H9 (cell line): ENCODE results near the gene GAK. TPM values are rescaled to one million over a fixed set of nuclear protein-coding genes. Genes with fewer than 3 reads are reported as not detected.

ENCODE experiments used
- DNase-seq: peaks from one replicate; pipeline ENCODE4 v3.0.0-alpha.2; 2017
- H2AFZ ChIP-seq: one replicate; pipeline ENCODE4 v1.6.1; 2013; ENCODE audit warnings: mild to moderate bottlenecking, low read length, control low read depth, moderate library complexity
- H2AK5ac ChIP-seq: 2 replicates; pipeline ENCODE4 v1.6.1; 2013; ENCODE audit warnings: low read length, control low read depth, mixed read lengths; ENCODE audit not compliant: insufficient read length
- H2BK120ac ChIP-seq: one replicate; pipeline ENCODE4 v1.6.1; 2013; ENCODE audit warnings: low read depth, mild to moderate bottlenecking, low read length, control low read depth, inconsistent platforms; ENCODE audit not compliant: poor library complexity, severe bottlenecking
- H2BK12ac ChIP-seq: 2 replicates; pipeline ENCODE4 v1.6.1; 2013; ENCODE audit warnings: low read length, control low read depth, mixed read lengths, low read depth; ENCODE audit not compliant: insufficient read length
- H2BK15ac ChIP-seq: 2 replicates; pipeline ENCODE4 v1.6.1; 2013; ENCODE audit warnings: low read depth, low read length, control low read depth
- H2BK20ac ChIP-seq: one replicate; pipeline ENCODE4 v1.6.1; 2013; ENCODE audit warnings: low read depth, mild to moderate bottlenecking, low read length, control low read depth, inconsistent platforms; ENCODE audit not compliant: poor library complexity, severe bottlenecking
- H2BK5ac ChIP-seq: 2 replicates; pipeline ENCODE4 v1.6.1; 2013; ENCODE audit warnings: low read length, control low read depth, mixed read lengths; ENCODE audit not compliant: insufficient read length
- H3K14ac ChIP-seq: 2 replicates; pipeline ENCODE4 v1.6.1; 2013; ENCODE audit warnings: low read length, control low read depth; ENCODE audit not compliant: insufficient read depth
- H3K18ac ChIP-seq: 2 replicates; pipeline ENCODE4 v1.6.1; 2013; ENCODE audit warnings: low read depth, mild to moderate bottlenecking, mixed read lengths, low read length, control low read depth; ENCODE audit not compliant: insufficient read length
- H3K23ac ChIP-seq: 2 replicates; pipeline ENCODE4 v1.6.1; 2013; ENCODE audit warnings: low read length, control low read depth, mixed read lengths, low read depth; ENCODE audit not compliant: insufficient read length
- H3K23me2 ChIP-seq: 2 replicates; pipeline ENCODE4 v1.6.1; 2013; ENCODE audit warnings: low read depth, mild to moderate bottlenecking, mixed read lengths, low read length, control low read depth; ENCODE audit not compliant: insufficient read length, poor library complexity, severe bottlenecking
- H3K27ac ChIP-seq: 2 replicates; pipeline ENCODE4 v1.5.1; 2013; ENCODE audit warnings: low read length, control low read depth, mixed read lengths, low read depth; ENCODE audit not compliant: insufficient read length
- H3K27me3 ChIP-seq: 2 replicates; pipeline ENCODE4 v1.6.1; 2013; ENCODE audit warnings: low read length, control low read depth, inconsistent platforms; ENCODE audit not compliant: insufficient read depth
- H3K4ac ChIP-seq: 2 replicates; pipeline ENCODE4 v1.6.1; 2013; ENCODE audit warnings: low read depth, mild to moderate bottlenecking, control low read depth, inconsistent platforms, low read length, moderate library complexity
- H3K4me1 ChIP-seq: 2 replicates; pipeline ENCODE4 v1.6.1; 2013; ENCODE audit warnings: low read length, control low read depth, inconsistent platforms; ENCODE audit not compliant: insufficient read depth
- H3K4me2 ChIP-seq: 2 replicates; pipeline ENCODE4 v1.6.1; 2013; ENCODE audit warnings: low read length, control low read depth, mixed read lengths; ENCODE audit not compliant: insufficient read length, insufficient read depth
- H3K56ac ChIP-seq: 2 replicates; pipeline ENCODE4 v1.6.1; 2013; ENCODE audit warnings: low read depth, mild to moderate bottlenecking, mixed read lengths, low read length, control low read depth; ENCODE audit not compliant: insufficient read length
- H3K79me1 ChIP-seq: 2 replicates; pipeline ENCODE4 v1.6.1; 2013; ENCODE audit warnings: low read depth, mild to moderate bottlenecking, moderate library complexity, low read length, control low read depth, inconsistent platforms; ENCODE audit not compliant: insufficient read depth, poor library complexity, severe bottlenecking
- H3K79me2 ChIP-seq: 2 replicates; pipeline ENCODE4 v1.6.1; 2013; ENCODE audit warnings: low read length, control low read depth, inconsistent platforms; ENCODE audit not compliant: insufficient read depth
- H3K9ac ChIP-seq: 2 replicates; pipeline ENCODE4 v1.6.1; 2013; ENCODE audit warnings: low read length, control low read depth, mixed read lengths; ENCODE audit not compliant: insufficient read length; ENCODE audit errors: extremely low read depth
- H3K9me3 ChIP-seq: one replicate; pipeline ENCODE4 v1.6.1; 2013; ENCODE audit warnings: low read depth, low read length, inconsistent platforms; ENCODE audit not compliant: control insufficient read depth
- H3T11ph ChIP-seq: one replicate; pipeline ENCODE4 v1.6.1; 2013; ENCODE audit warnings: mild to moderate bottlenecking, low read length, control low read depth, inconsistent platforms
- H4K20me1 ChIP-seq: one replicate; pipeline ENCODE4 v1.6.1; 2013; ENCODE audit not compliant: control insufficient read depth, insufficient read length, insufficient read depth
- H4K5ac ChIP-seq: 2 replicates; pipeline ENCODE4 v1.6.1; 2013; ENCODE audit warnings: low read depth, mild to moderate bottlenecking, mixed read lengths, low read length, control low read depth; ENCODE audit not compliant: insufficient read length
- H4K8ac ChIP-seq: replicated peaks from 2 replicates; pipeline ENCODE4 v1.6.1; 2013; ENCODE audit warnings: low read length, control low read depth, mixed read lengths, low read depth; ENCODE audit not compliant: insufficient read length
- H4K91ac ChIP-seq: 2 replicates; pipeline ENCODE4 v1.6.1; 2013; ENCODE audit warnings: low read depth, mild to moderate bottlenecking, moderate library complexity, mixed read lengths, low read length, control low read depth; ENCODE audit not compliant: insufficient read length
- H3K27ac Mint-ChIP-seq, 3 experiments: 2 replicates in 2 of 3; 3 replicates in 1 of 3; pipeline ENCODE4 v1.8.0; 2020 to 2021; ENCODE audit warnings: mixed read lengths in 3 of 3, mild to moderate bottlenecking in 1 of 3, moderate library complexity in 1 of 3
- H3K27me3 Mint-ChIP-seq: 2 replicates; pipeline ENCODE4 v1.8.0; 2021; ENCODE audit warnings: low read depth, mild to moderate bottlenecking, moderate library complexity, mixed read lengths
- H3K36me3 Mint-ChIP-seq, 3 experiments: 2 replicates in 2 of 3; 3 replicates in 1 of 3; pipeline ENCODE4 v1.8.0; 2020 to 2021; ENCODE audit warnings: low read depth in 3 of 3, mixed read lengths in 3 of 3; ENCODE audit not compliant: insufficient read depth in 1 of 3
- H3K4me1 Mint-ChIP-seq, 2 experiments: 2 replicates each; pipeline ENCODE4 v1.8.0; 2020; ENCODE audit warnings: mixed read lengths in 2 of 2
- H3K4me3 Mint-ChIP-seq, 2 experiments: 2 replicates in 1 of 2; 3 replicates in 1 of 2; pipeline ENCODE4 v1.8.0; 2020 to 2021; ENCODE audit warnings: mild to moderate bottlenecking in 2 of 2, mixed read lengths in 2 of 2, moderate library complexity in 1 of 2
- H3K9me3 Mint-ChIP-seq, 2 experiments: 2 replicates in 1 of 2; 3 replicates in 1 of 2; pipeline ENCODE4 v1.8.0; 2020; ENCODE audit warnings: mild to moderate bottlenecking in 2 of 2, mixed read lengths in 2 of 2, moderate library complexity in 1 of 2
- CTCF ChIP-seq: fragments of 200-600 bp; sonication (generic); conservative IDR thresholded peaks from 3 replicates; pipeline ENCODE4 v1.8.0; 2021; ENCODE audit warnings: antibody characterized with exemption, mild to moderate bottlenecking
- WGBS: extraction: QIAGEN DNeasy Blood & Tissue Kit; methylation state at CpG from one replicate; pipeline ENCODE4 v1.1.7; 2013; ENCODE audit warnings: missing lambda C conversion rate, low lambda C conversion rate, mixed read lengths; ENCODE audit not compliant: insufficient read length; ENCODE audit errors: extremely low coverage; 5-methylcytosine and 5-hydroxymethylcytosine counted together
- total RNA-seq: library from RNA; stranded (reverse); gene quantifications from 2 replicates; pipeline ENCODE4 v1.2.1, GENCODE V29; 2021

GAK gene
- total RNA-seq, 1 experiment from 2014 or later: 80.7 TPM

- no CpG with 5 or more reads among the region's 24 CpGs for WGBS
- H4K20me1 ChIP-seq: no peaks in the 10 kb centered on the region
Observed at GRCh38 chr4:971666-972500, 39.8 kb upstream of the GAK start.

More at GRCh38 chr4:971666-972500, 39.8 kb upstream of the GAK start:
- H4K91ac ChIP-seq: no peak overlapping the region
- H3T11ph ChIP-seq: no peak overlapping the region
- H2BK15ac ChIP-seq: no peak overlapping the region
- H2AFZ ChIP-seq: no peak overlapping the region
- no peak overlapping the region for H3K27ac Mint-ChIP-seq
- no peak overlapping the region for H3K23ac ChIP-seq
- H3K4me2 ChIP-seq: no peak overlapping the region
- H3K79me2 ChIP-seq: no peaks in the 10 kb centered on the region
- no peak overlapping the region for H2BK20ac ChIP-seq
- H4K5ac ChIP-seq: no peak overlapping the region
- no peaks in the 10 kb centered on the region for H3K4me1 ChIP-seq
- peaks cover 5 to 8% of the 10 kb centered on the region in 2 experiments; a peak in 3 of 5 replicates for H3K9me3 Mint-ChIP-seq
- no peak overlapping the region for H2BK120ac ChIP-seq
- H3K79me1 ChIP-seq: no peaks in the 10 kb centered on the region
- no peaks in the 10 kb centered on the region for H3K36me3 Mint-ChIP-seq
- H3K9me3 ChIP-seq: no peaks in the 10 kb centered on the region
- no peak overlapping the region for H3K4ac ChIP-seq
- no peak overlapping the region for H2AK5ac ChIP-seq
- peaks cover 25% of the 10 kb centered on the region for H3K27me3 Mint-ChIP-seq
- H2BK12ac ChIP-seq: no peak overlapping the region
- TF ChIP-seq CTCF: no peak
- no peak overlapping the region for H3K56ac ChIP-seq
- H3K27me3 ChIP-seq: peaks cover 3% of the 10 kb centered on the region; the same call in 1 of the 2 replicates
- no peak overlapping the region for H3K18ac ChIP-seq
- no peak overlapping the region for H3K9ac ChIP-seq
- H2BK5ac ChIP-seq: no peak overlapping the region
- no peak overlapping the region for H3K27ac ChIP-seq
- H3K4me1 Mint-ChIP-seq: peaks cover 0 to 2% of the 10 kb centered on the region in 2 experiments; a peak in 1 of 4 replicates
- peak overlapping the region; percentile 48 to 63; a peak in 2 of 5 replicates for H3K4me3 Mint-ChIP-seq
- H3K23me2 ChIP-seq: peaks cover 5% of the 10 kb centered on the region
- no peak for DNase-seq
- no peak overlapping the region; the same call in 1 of the 2 replicates for H3K14ac ChIP-seq
- no peak overlapping the region for H4K8ac ChIP-seq
